ENCODE results near the gene PDSS2.
"Not testable (repeated sequence)": the region's sequence is repeated elsewhere in the genome, so short reads cannot be mapped to it uniquely, and the experiment has no call there.

PDSS2 gene

GRCh38 chr6:107185391-107185970 lies 273.9 kb downstream of the PDSS2 start:
- DNase-seq (ENCODE audit: low read depth in 1 of 2, low spot score in 1 of 2), result no peak

DNA sequence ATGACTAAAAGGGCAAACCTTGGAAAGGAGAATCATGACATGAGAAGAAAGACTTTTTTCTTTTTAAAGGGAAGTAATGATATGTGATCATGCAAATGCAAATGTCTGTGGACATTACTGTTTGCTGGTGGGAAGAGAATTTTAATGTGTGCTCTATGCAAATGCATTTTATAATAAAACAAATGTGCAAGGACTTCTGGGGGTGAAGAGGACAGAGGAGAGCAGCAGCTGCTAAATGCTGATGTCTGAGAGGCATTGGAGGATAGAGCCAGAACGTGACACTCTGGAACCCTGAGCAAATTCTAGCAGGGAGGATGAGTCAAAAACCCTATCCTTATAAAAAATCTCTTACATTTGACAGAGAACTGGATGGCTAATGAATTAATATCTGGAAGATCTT lies 274.9 kb downstream of the PDSS2 start:
- no peak for DNase-seq (ENCODE audit: low read depth in 1 of 2, low spot score in 1 of 2)

- no peak for DNase-seq (ENCODE audit: low read depth in 1 of 2, low spot score in 1 of 2)
These were observed 279.3 kb downstream of the PDSS2 start for GRCh38 chr6:107180099-107180498.

- DNase-seq (ENCODE audit: low read depth in 1 of 2, low spot score in 1 of 2), result no peak
These were observed 280.4 kb downstream of the PDSS2 start for GRCh38 chr6:107179004-107179403.

GRCh38 chr6:107173779-107174178 lies 285.6 kb downstream of the PDSS2 start:
- DNase-seq (ENCODE audit: low read depth in 1 of 2, low spot score in 1 of 2), result no peak

DNA sequence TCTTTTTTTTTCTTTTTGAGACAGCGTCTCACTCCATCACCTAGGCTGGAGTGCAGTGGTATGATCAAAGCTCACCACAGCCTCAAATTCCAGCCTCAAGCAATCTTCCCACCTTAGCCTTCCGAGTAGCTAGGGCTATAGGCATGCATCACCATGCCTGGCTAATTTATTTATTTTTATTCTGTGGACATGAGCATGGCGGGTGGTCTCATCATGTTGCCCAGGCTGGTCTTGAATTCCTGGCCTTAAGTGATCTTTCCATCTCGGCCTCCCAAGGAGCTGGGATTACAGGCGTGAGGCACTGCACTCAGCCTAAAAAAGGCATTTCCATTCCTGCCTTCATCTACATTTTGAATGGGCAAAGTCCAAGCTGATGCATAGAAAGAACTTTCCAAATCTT lies 287.9 kb downstream of the PDSS2 start:
- DNase-seq (ENCODE audit: low read depth in 1 of 2, low spot score in 1 of 2), result no peak

GRCh38 chr6:107164299-107164698 lies 295.1 kb downstream of the PDSS2 start:
- not testable (repeated sequence) for DNase-seq (ENCODE audit: low read depth in 1 of 2, low spot score in 1 of 2)

DNA sequence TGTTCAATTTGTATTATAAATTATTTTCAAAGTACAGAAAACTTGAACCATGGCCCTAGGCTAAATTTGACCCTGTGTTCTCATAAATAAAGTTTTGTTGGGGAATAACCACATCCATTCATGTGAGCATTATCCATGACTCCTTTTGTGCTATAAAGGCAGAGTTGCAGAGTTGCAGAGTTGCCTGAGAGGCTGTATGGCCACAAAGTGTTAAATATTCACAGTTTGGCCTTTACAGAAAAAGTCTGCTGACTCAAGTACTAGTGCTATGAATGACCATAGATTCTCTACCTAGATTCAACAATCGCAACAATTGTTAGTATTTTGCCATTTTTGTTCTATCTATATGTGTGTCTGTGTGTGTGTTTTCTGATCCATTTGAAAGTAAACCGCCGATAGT lies 297.8 kb downstream of the PDSS2 start:
- no peak for DNase-seq (ENCODE audit: low read depth in 1 of 2, low spot score in 1 of 2)

DNA sequence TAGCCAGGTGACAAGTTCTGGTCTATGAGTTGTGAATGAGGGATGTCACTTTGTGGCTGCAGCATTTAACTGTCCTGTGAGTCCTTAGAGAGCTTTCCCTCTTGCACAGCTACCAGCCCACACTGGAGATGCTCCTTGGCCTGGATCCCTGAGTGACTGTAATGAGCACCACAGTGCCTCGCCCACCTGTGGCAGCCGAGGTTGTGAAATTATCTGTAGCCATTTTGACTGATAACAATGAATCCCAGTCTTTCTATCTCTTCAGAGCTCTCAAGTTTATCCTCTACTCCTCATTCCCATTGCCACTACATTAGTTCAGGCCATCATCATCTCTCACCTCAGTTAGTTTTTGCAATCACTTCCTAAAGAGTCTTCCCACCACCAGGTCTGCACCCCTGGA lies 302.7 kb downstream of the PDSS2 start:
- no peak for DNase-seq (ENCODE audit: low read depth in 1 of 2, low spot score in 1 of 2)

- no peak for DNase-seq (ENCODE audit: low read depth in 1 of 2, low spot score in 1 of 2)
These were observed 304.6 kb downstream of the PDSS2 start for GRCh38 chr6:107154801-107155160.

DNA sequence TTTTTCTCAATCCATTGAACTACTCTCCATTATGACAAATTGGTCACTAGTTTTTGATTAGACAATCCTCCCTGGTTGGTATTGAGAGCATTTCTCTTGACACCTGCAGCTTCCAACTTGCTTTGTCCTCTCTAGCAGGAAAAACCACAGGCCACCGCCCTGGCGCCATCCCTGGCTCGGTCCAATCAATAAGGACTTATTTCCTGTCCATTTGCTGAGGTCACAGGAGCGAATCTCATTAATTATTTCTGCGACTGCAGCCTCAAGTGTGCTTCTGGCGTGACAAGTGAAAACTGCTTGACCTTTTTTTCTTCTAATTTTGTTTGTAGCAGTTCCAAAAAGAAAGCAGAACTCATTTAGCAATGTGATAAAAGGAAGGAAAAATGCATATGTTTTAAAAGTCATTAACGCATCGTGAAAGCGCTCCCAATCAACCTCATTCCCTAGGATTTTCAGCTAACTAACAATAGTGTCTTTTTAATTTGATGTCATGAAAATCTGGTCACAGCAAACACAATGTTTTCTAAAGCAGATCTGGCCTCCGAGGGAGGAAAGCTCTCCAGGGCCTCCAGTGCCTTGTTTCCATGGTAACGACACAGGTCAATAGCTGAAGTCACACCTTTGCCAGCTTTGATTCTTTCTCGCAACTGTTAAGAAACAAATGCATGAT lies 305.1 kb downstream of the PDSS2 start:
- no peak for DNase-seq (ENCODE audit: low read depth in 1 of 2, low spot score in 1 of 2)

GRCh38 chr6:107152638-107153430 lies 306.5 kb downstream of the PDSS2 start:
- DNase-seq (ENCODE audit: low read depth in 1 of 2, low spot score in 1 of 2), result no peak

GRCh38 chr6:107144666-107145065 lies 314.7 kb downstream of the PDSS2 start:
- DNase-seq (ENCODE audit: low read depth in 1 of 2, low spot score in 1 of 2), result no peak

DNA sequence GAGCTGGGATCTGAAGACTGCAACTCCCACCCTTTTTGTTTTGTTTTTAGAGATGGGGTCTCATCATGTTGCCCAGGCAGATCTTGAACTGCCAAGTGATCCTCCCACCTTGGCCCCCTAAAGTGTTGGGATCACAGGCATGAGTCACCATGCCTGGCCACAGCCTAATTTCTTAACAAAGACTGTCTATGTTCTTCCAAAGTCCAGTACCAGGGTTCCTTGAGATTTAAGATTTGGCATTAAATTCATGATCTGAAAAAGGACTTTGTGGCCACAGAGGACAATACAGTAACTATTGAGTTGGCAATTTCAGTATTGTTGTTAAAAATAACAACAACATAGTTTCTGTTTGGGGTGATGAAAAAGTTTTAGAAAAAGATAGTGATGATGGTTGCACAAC lies 315.4 kb downstream of the PDSS2 start:
- DNase-seq (ENCODE audit: low read depth in 1 of 2, low spot score in 1 of 2), result no peak

DNA sequence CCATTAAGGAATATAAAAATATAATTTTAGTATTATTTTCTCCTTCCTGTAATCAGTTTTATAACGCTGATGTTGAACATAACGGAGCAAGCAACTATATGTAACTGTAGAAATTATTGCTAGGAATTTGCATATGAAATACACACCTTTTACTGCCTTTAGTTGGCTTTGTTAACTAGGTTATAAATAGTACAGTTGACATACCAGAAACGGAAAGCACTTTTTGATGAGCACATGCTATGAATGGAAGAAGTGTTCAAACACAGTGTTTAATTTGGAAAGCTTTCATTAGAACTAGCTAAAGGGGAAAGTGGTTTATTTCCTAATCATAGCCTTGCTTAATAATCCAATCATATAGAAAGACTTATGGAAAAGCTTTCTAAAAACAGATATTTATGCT lies 318.8 kb downstream of the PDSS2 start:
- no peak for DNase-seq (ENCODE audit: low read depth in 1 of 2, low spot score in 1 of 2)

DNA sequence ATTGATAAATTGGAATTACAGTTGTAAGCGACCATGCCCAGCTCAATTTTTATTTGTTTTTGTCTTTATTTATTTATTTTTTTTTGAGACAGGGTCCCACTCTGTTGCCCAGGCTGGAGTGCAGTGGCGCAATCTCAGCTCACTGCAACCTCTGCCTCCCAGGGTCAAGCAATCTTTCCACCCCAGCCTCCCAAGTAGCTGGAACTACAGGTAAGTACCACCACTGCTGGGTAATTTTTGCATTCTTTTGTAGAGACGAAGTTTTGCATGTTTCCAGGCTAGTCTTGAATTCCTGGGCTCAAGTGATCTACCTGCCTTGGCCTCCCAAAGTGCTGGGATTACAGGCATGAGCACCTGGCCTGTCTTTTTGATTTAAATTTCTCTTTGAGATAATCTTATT lies 323.0 kb downstream of the PDSS2 start:
- not testable (repeated sequence) for DNase-seq (ENCODE audit: low read depth in 1 of 2, low spot score in 1 of 2)

DNA sequence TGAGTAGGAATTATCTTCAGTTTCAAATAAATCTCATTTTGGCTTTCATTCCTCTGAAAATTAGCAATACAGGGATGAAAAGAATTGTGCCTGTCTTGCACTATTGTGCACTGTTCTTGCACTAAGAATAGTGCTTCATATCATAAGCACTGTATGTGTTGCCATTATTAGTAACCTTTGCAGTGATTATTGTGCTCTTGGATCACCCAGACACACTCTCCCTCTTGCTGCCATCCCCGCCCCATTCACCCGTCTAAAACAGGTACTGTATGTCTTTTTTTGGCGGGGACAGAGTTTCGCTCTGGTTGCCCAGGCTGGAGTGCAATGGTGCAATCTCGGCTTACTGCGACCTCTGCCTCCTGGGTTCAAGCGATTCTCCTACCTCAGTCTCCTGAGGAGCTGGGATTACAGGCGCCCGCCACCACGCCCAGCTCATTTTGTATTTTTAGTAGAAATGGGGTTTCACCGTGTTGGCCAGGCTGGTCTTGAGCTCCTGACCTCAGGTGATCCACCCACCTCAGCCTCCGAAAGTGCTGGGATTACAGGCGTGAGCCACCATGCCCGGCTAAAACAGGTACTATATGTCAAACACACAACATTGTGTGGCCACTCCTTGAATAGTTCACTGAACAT lies 324.2 kb downstream of the PDSS2 start:
- DNase-seq (ENCODE audit: low read depth in 1 of 2, low spot score in 1 of 2), result not testable (repeated sequence)

- no peak for DNase-seq (ENCODE audit: low read depth in 1 of 2, low spot score in 1 of 2)
These were observed 326.9 kb downstream of the PDSS2 start for GRCh38 chr6:107132330-107132954.

- DNase-seq (ENCODE audit: low read depth in 1 of 2, low spot score in 1 of 2), result no peak
These were observed 329.9 kb downstream of the PDSS2 start for GRCh38 chr6:107129370-107129925.

DNA sequence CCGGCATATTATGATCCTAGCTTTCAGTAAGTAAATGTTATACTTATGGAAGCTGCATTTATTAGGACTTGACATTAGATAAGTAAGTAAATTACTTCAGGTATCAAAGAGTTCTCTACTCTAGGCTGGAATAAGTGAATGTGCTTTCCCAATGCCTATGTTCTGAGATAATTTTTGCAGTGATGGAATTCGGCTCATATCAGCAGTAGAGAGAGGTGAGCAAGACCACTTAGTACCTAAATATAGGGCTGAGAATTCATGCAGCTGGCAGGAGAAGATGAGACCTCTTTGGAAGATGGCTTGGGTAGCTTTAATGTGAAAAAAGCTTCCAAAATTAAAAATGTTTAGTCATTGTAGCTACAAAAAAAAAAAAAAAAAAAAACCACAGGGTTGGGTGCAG lies 330.8 kb downstream of the PDSS2 start:
- no peak for DNase-seq (ENCODE audit: low read depth in 1 of 2, low spot score in 1 of 2)

DNA sequence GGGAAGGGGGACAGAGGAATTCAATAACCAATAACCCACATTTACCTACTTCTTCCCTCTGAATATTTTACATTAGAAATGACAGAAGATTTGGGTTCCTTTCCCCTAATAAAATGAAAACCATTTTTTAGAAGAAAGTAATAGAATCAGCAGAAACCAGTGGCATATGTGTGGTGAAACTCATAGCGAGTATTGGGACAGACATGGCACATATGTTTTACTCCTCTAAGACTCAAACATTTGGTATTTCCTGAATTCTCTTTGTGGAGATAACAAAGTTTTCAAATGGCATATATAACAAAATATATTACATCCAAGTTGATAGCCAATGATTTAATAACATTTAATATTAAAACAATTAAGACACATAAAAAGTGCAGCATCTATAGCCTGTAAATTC lies 331.2 kb downstream of the PDSS2 start:
- no peak for DNase-seq (ENCODE audit: low read depth in 1 of 2, low spot score in 1 of 2)

Data from activated CD4-positive, alpha-beta T cell treated with anti-CD3 and anti-CD28 coated beads, Interleukin-2, amount 50 U/mL, for 24 hours (primary cell).